HG03196 (cell line): ENCODE data around the gene ANKRD30B.
"Not testable (repeated sequence)": the region's sequence is repeated elsewhere in the genome, so short reads cannot be mapped to it uniquely, and the experiment has no call there.

ENCODE experiments used
- ATAC-seq: cut with Tn5 transposase; IDR thresholded peaks from one replicate; pipeline ENCODE4 v1.9.1; 2021; ENCODE audit not compliant: unreplicated experiment

The ANKRD30B gene

DNA sequence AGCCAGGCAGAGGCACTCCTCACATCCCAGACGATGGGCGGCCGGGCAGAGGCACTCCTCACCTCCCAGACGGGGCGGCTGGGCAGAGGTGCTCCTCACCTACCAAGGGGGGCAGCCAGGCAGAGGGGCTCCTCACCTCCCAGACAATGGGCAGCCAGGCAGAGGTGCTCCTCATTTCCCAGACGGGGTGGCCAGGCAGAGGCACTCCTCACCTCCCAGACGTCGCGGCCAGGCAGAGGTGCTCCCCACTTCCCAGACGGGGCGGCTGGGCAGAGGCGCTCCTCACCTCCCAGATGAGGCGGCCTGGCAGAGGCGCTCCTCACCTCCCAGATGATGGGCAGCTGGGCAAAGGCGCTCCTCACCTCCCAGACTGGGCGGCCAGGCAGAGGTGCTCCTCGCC lies 107.7 kb downstream of the ANKRD30B start:
- ATAC-seq: not testable (repeated sequence)

DNA sequence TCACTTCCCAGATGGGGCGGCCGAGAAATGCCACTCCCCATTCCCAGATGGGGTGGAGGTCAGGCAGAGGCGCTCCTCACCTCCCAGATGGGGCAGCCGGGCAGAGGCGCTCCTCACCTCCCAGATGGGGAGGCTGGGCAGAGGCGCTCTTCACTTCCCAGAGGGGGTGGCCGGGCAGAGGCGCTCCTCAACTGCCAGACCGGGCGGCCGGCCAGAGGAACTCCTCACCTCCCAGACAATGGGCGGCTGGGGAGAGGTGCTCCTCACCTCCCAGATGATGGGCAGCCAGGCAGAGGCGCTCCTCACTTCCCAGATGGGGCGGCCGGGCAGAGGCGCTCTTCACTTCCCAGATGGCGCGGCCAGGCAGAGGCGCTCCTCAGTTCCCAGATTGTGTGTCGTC lies 108.3 kb downstream of the ANKRD30B start:
- not testable (repeated sequence) for ATAC-seq

DNA sequence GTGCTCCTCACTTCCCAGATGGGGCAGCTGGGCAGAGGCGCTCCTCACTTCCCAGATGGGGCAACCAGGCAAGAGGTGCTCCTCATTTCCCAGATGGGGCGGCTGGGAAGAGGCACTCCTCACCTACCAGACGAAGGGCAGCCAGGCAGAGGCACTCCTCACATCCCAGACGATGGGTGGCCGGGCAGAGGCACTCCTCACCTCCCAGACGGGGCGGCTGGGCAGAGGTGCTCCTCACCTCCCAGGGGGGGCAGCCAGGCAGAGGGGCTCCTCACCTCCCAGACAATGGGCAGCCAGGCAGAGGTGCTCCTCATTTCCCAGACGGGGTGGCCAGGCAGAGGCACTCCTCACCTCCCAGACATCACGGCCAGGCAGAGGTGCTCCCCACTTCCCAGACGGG lies 110.5 kb downstream of the ANKRD30B start:
- not testable (repeated sequence) for ATAC-seq

DNA sequence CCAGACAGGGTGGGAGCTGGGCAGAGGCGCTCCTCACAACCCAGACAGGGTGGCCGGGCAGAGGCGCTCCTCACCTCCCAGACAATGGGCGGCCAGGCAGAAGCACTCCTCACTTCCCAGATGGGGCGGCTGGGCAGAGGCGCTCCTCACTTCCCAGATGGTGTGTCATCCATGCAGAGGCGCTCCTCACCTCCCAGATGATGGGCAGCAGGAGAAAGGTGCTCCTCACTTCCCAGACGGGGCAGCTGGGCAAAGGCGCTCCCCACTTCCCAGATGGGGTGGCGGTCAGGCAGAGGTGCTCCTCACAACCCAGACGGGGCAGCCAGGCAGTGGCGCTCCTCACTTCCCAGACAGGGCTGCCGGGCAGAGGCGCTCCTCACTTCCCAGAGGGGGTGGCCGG lies 112.0 kb downstream of the ANKRD30B start:
- not testable (repeated sequence) for ATAC-seq

DNA sequence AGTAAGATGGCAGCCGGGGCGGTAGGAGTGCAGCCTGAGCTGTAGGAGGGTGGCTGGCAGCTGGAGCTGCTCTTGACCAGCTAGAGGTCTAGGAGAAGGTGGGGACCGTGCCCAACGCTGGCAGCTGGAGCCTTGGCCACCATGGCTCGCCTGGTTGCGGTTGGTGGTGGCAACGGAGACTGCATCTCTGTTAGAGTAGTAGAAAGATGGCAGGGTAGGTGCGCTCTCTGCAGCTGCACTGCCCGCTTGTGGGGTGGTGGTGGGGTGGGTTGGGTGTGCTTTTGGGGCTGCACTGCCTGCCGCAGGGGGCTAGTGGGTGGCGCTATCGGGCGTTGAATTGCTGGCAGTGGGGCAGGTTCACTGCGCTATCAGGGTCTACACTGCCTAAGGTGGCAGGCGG lies 118.5 kb downstream of the ANKRD30B start:
- ATAC-seq: not testable (repeated sequence)

DNA sequence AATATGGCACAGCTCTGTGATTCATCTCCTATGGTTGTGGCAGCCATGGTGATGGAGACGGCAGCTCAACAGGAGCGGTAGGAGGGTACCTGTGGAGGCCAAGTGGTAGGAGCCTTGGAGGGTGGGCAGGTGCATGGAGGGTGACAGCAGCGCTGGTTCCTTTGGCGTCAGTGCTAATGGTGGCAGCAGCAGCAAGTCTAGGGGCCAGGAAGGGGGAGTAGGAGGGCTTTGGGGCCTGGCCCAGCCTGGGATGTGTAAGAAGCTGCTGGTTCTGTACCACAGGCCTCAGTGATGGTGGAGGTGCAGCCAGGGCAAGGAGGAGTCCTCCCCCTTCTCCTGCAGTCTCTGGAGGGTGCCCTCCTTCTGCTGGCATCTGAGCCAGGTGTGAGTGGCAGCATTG lies 120.0 kb downstream of the ANKRD30B start:
- ATAC-seq: not testable (repeated sequence)

DNA sequence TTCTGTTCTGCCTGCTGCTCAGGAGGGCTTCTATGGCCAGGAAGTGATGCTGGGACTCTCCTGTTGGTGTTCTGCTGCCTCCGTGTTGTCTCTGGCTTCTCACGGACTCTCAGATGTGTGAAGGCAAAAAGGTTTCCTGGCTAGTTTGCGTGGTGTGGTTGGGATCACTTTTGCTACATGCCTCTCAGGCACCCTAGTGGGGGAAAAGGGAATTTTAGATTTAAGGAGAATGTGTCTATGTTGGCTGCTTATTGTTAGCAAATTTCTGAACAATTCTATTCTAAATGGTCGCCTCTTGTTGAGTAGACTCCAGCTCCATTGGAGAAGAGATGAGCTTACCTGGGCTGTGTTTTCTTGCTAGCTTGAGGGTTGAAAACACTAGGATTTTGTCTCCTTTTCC lies 120.9 kb downstream of the ANKRD30B start:
- ATAC-seq: not testable (repeated sequence)

DNA sequence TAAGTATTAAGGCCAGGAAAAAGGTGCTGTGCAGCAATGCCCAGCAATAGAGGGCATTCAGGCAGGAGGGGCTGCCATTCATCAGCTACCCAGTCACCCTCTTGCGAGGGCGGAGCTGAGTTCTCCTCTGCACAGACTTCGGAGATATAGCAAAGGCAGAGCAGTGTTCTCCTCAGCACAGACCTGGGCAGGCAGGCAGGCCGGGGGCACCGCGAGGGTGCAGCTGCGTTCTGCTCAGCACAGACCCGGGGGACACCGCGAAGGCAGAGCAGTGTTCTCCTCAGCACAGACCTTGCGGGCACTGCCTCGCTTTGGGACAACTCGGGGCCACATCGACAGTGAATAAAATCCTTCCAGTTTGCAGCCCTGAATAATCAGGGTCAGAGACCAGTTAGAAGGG lies 130.9 kb downstream of the ANKRD30B start:
- ATAC-seq: not testable (repeated sequence)

DNA sequence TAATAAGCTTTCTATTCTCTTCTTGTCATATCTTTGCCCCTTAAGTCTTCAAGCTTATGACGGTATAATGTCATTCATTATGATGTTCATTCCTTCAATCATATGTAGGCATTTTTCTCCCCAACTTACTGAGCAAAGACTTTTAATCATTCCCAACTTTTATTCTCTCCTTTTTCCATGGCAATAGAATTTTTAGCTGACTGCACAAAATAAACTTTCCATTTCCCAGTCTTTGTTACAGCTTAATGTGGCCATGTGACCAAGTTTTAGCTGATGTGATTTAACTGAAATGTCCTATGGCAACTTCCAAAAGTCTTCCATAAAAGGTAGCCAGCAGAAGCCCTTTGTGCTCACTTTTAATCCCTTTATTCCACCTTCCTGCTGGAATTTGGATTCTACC lies 152.5 kb downstream of the ANKRD30B start:
- ATAC-seq: no peak
